ENCODE results near the gene UBC. TPM values are rescaled to one million over a fixed set of nuclear protein-coding genes. Genes with fewer than 3 reads are reported as not detected.
"Not testable (repeated sequence)": the region's sequence is repeated elsewhere in the genome, so short reads cannot be mapped to it uniquely, and the experiment has no call there.

The UBC gene
- total and polyA plus RNA-seq, 2 donors (not counting 1 experiment from before 2014, with no cell fraction given): 2,019 to 2,362 TPM

GRCh38 chr12:124928095-124928911 lies 13.9 kb upstream of the UBC start:
- DNase-seq (ENCODE audit: low read depth in 2 of 2): peak; percentile 86 to 97
- H3K27ac ChIP-seq (ENCODE audit: insufficient read depth, low read length): peak overlapping the region; percentile 94
- H3K4me2 ChIP-seq (ENCODE audit: extremely low read depth, insufficient read depth, low read length): peak overlapping the region; percentile 91
- H3K27me3 ChIP-seq (ENCODE audit: control insufficient read depth, insufficient read depth, low read length): no peaks in the 10 kb centered on the region
- TF ChIP-seq EZH2 (IDR thresholded peaks at IDR 0.05; ENCODE audit: low read length, missing control alignments): no peak
- TF ChIP-seq CTCF (conservative IDR thresholded peaks at IDR 0.05 in 1 of 2, IDR thresholded peaks at IDR 0.05 in 1 of 2; ENCODE audit: low read depth in 1 of 2, low read length in 2 of 2): no peak
- H4K20me1 ChIP-seq (ENCODE audit: control insufficient read depth, extremely low read depth, insufficient read depth, low read length): no peaks in the 10 kb centered on the region
- H3K9me3 ChIP-seq (ENCODE audit: control insufficient read depth, insufficient read depth, low read depth, low read length): no peaks in the 10 kb centered on the region
- H3K9ac ChIP-seq (ENCODE audit: insufficient read depth, low read length): peak overlapping the region; percentile 52
- peak overlapping the region; percentile 70 for H2AFZ ChIP-seq (ENCODE audit: low read length)
- H3K4me3 ChIP-seq (replicated peaks in 1 of 4; ENCODE audit: control extremely low read depth in 1 of 4, insufficient read depth in 1 of 4, low read depth in 3 of 4, low read length in 4 of 4): peak overlapping the region; percentile 36 to 95 (median 58)
- H3K4me1 ChIP-seq (ENCODE audit: control insufficient read depth, extremely low read depth, insufficient read depth, low read length): peaks cover 8% of the 10 kb centered on the region
- H3K79me2 ChIP-seq (ENCODE audit: control insufficient read depth, insufficient read depth, low read length): no peaks in the 10 kb centered on the region
- no peaks in the 10 kb centered on the region for H3K36me3 ChIP-seq (ENCODE audit: control insufficient read depth, insufficient read depth, low read length)

DNA sequence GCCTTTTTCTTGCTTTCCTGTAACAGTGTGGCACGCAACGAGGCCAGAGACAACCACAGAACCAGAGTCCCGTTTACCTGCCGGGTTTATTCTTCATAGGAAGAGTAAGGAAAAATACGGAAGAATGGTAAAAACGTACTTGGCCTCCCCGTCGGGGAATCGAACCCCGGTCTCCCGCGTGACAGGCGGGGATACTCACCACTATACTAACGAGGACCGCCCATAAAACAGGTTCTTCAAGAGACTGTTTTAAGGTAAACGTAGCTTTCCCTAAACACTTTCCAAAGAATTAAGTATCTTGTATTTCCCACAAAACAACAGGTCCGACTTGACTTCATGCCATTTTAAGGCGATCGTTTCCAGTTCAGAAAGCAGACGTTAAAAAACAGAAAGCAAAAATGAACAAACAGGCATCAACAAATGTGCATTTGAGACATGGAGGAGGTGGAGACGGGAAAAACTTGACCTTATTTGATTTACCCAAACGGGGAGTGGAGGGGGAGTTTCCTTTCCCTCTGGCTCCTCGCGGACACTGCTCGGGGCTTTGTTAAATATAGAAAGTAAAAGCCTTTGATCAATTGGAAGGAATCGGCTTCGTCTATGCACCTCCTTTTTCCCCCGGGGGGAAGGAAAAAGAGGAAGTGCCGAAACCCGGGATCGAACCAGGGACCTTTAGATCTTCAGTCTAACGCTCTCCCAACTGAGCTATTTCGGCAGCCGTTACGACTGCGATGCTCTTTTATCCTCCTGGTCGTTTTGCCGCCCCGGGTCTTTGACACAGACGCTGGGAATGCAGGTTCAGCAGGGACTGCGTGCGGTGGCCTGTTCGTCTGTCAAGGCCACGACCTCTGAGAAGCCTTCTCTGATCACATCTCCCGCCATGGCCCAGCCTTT lies 13.0 kb upstream of the UBC start:
- Histone ChIP-seq H3K4me2 (ENCODE audit: extremely low read depth, insufficient read depth, low read length) (peak overlapping the region; percentile 96), H3K4me1 (ENCODE audit: control insufficient read depth, extremely low read depth, insufficient read depth, low read length) (peaks cover 8% of the 10 kb centered on the region), H3K9me3 (ENCODE audit: control insufficient read depth, insufficient read depth, low read depth, low read length) (no peaks in the 10 kb centered on the region), H2AFZ (ENCODE audit: low read length) (peak overlapping the region; percentile 77), H3K36me3 (ENCODE audit: control insufficient read depth, insufficient read depth, low read length) (no peaks in the 10 kb centered on the region), H3K27me3 (ENCODE audit: control insufficient read depth, insufficient read depth, low read length) (no peaks in the 10 kb centered on the region), H3K79me2 (ENCODE audit: control insufficient read depth, insufficient read depth, low read length) (no peaks in the 10 kb centered on the region), H3K9ac (ENCODE audit: insufficient read depth, low read length) (peak overlapping the region; percentile 76), H4K20me1 (ENCODE audit: control insufficient read depth, extremely low read depth, insufficient read depth, low read length) (no peaks in the 10 kb centered on the region), H3K4me3 (replicated peaks in 1 of 4; ENCODE audit: control extremely low read depth in 1 of 4, insufficient read depth in 1 of 4, low read depth in 3 of 4, low read length in 4 of 4) (peak overlapping the region; percentile 63 to 95 (median 82)), H3K27ac (ENCODE audit: insufficient read depth, low read length) (peak overlapping the region; percentile 94)
- TF ChIP-seq CTCF (conservative IDR thresholded peaks at IDR 0.05 in 1 of 2, IDR thresholded peaks at IDR 0.05 in 1 of 2; ENCODE audit: low read depth in 1 of 2, low read length in 2 of 2): no peak
- TF ChIP-seq EZH2 (IDR thresholded peaks at IDR 0.05; ENCODE audit: low read length, missing control alignments): no peak
- DNase-seq (ENCODE audit: low read depth in 2 of 2): peak; percentile 74 to 89

GRCh38 chr12:124925782-124926181 lies 11.3 kb upstream of the UBC start:
- H3K4me1 ChIP-seq (ENCODE audit: control insufficient read depth, extremely low read depth, insufficient read depth, low read length); H3K4me3 ChIP-seq (replicated peaks in 1 of 4; ENCODE audit: control extremely low read depth in 1 of 4, insufficient read depth in 1 of 4, low read depth in 3 of 4, low read length in 4 of 4): not testable (repeated sequence)

More at GRCh38 chr12:124925782-124926181, 11.3 kb upstream of the UBC start:
- H3K4me2 ChIP-seq (ENCODE audit: extremely low read depth, insufficient read depth, low read length); H4K20me1 ChIP-seq (ENCODE audit: control insufficient read depth, extremely low read depth, insufficient read depth, low read length); H3K9ac ChIP-seq (ENCODE audit: insufficient read depth, low read length); H2AFZ ChIP-seq (ENCODE audit: low read length); H3K27me3 ChIP-seq (ENCODE audit: control insufficient read depth, insufficient read depth, low read length); H3K27ac ChIP-seq (ENCODE audit: insufficient read depth, low read length); H3K36me3 ChIP-seq (ENCODE audit: control insufficient read depth, insufficient read depth, low read length); H3K79me2 ChIP-seq (ENCODE audit: control insufficient read depth, insufficient read depth, low read length); DNase-seq (ENCODE audit: low read depth in 2 of 2); H3K9me3 ChIP-seq (ENCODE audit: control insufficient read depth, insufficient read depth, low read depth, low read length): not testable (repeated sequence)
